ENCODE results near the gene ST3GAL3. TPM values are rescaled to one million over a fixed set of nuclear protein-coding genes. Genes with fewer than 3 reads are reported as not detected.
A peak's percentile ranks its signal among the peaks of the same experiment; 100 is the strongest.

ST3GAL3 gene
- total RNA-seq, 6 experiments from 2014 or later: 6.4 to 14.2 (median 12.0) TPM

GRCh38 chr1:43664369-43664768 lies 43.0 kb upstream of the ST3GAL3 start:
- Histone ChIP-seq H3K4me3 (no peak overlapping the region), H3K27ac (no peak overlapping the region), H3K4me1 (no peaks in the 10 kb centered on the region), H3K27me3 (no peaks in the 10 kb centered on the region), H3K9me3 (no peaks in the 10 kb centered on the region), H3K36me3 (peaks cover 17 to 99% (median 62%) of the 10 kb centered on the region in 4 donors)
- DNase-seq (no peak), ATAC-seq (no peak)
- 69% methylated on average over 3 of the region's 4 CpGs for WGBS (ENCODE audit: insufficient coverage, low coverage, low lambda C conversion rate, missing lambda C conversion rate)
- intact Hi-C loops (cut with DNase I): loop anchor here in 1 of 2 donors (10.0 kb wide), 1 partner anchor 140 kb away; no protein-coding TSS in a partner anchor
- no peak for TF ChIP-seq CTCF (IDR thresholded peaks at IDR 0.05)
- no peak for TF ChIP-seq POLR2A (IDR thresholded peaks at IDR 0.05)

- no peak for DNase-seq
- peaks cover 13 to 98% (median 63%) of the 10 kb centered on the region in 4 donors for H3K36me3 ChIP-seq
- no peaks in the 10 kb centered on the region for H3K9me3 ChIP-seq
- H3K27ac ChIP-seq: no peak overlapping the region
- TF ChIP-seq POLR2A (IDR thresholded peaks at IDR 0.05): no peak
- no peak for TF ChIP-seq CTCF (IDR thresholded peaks at IDR 0.05)
- H3K4me3 ChIP-seq: no peak overlapping the region
- no peaks in the 10 kb centered on the region for H3K4me1 ChIP-seq
- no peak for ATAC-seq
- no peaks in the 10 kb centered on the region for H3K27me3 ChIP-seq
- intact Hi-C loops (cut with DNase I): loop anchor here in 1 of 2 donors (10.0 kb wide), 1 partner anchor 142 kb away; no protein-coding TSS in a partner anchor
These were observed 40.7 kb upstream of the ST3GAL3 start for GRCh38 chr1:43666608-43667007.

- DNase-seq: no peak
- TF ChIP-seq CTCF (IDR thresholded peaks at IDR 0.05): no peak
- no peak for TF ChIP-seq POLR2A (IDR thresholded peaks at IDR 0.05)
- H3K4me3 ChIP-seq: no peak overlapping the region
- H3K4me1 ChIP-seq: no peaks in the 10 kb centered on the region
- peaks cover 0 to 97% (median 55%) of the 10 kb centered on the region in 4 donors for H3K36me3 ChIP-seq
- H3K27ac ChIP-seq: no peak overlapping the region
- intact Hi-C loops (cut with DNase I): loop anchor here in 1 of 2 donors (10.0 kb wide), 1 partner anchor 144 kb away; no protein-coding TSS in a partner anchor
- ATAC-seq: no peak
- WGBS (ENCODE audit: insufficient coverage, low coverage, low lambda C conversion rate, missing lambda C conversion rate): 93% methylated on average over 6 of the region's 7 CpGs
- H3K27me3 ChIP-seq: no peaks in the 10 kb centered on the region
- no peaks in the 10 kb centered on the region for H3K9me3 ChIP-seq
These were observed 38.4 kb upstream of the ST3GAL3 start for GRCh38 chr1:43668956-43669355.

- 97% methylated on average over 4 of the region's 5 CpGs for WGBS (ENCODE audit: insufficient coverage, low coverage, low lambda C conversion rate, missing lambda C conversion rate)
- DNase-seq (no peak), ATAC-seq (no peak)
- intact Hi-C loops (cut with DNase I): loop anchor here in 1 of 2 donors (10.0 kb wide), 1 partner anchor 145 kb away; no protein-coding TSS in a partner anchor
- Histone ChIP-seq H3K4me1 (no peaks in the 10 kb centered on the region), H3K4me3 (no peak overlapping the region), H3K27ac (no peak overlapping the region), H3K9me3 (no peaks in the 10 kb centered on the region), H3K27me3 (no peaks in the 10 kb centered on the region), H3K36me3 (peaks cover 0 to 97% (median 51%) of the 10 kb centered on the region in 4 donors)
- TF ChIP-seq CTCF (IDR thresholded peaks at IDR 0.05): no peak
- no peak for TF ChIP-seq POLR2A (IDR thresholded peaks at IDR 0.05)
These were observed 37.5 kb upstream of the ST3GAL3 start for GRCh38 chr1:43669878-43670277.

- TF ChIP-seq CTCF (IDR thresholded peaks at IDR 0.05): peak in 2 of 4 donors; percentile 20 to 32
- no peak for TF ChIP-seq POLR2A (IDR thresholded peaks at IDR 0.05)
- H3K4me3 ChIP-seq: no peak overlapping the region
- no peak overlapping the region for H3K27ac ChIP-seq
- intact Hi-C loops (cut with DNase I): no loop called here
- no peaks in the 10 kb centered on the region for H3K9me3 ChIP-seq
- H3K27me3 ChIP-seq: no peaks in the 10 kb centered on the region
- peaks cover 0 to 90% (median 42%) of the 10 kb centered on the region in 4 donors for H3K36me3 ChIP-seq
- H3K4me1 ChIP-seq: no peaks in the 10 kb centered on the region
- ATAC-seq: peak; percentile 74 to 99 (median 91)
- DNase-seq: peak; percentile 43 to 81 (median 72)
- WGBS (ENCODE audit: insufficient coverage, low coverage, low lambda C conversion rate, missing lambda C conversion rate): 75% methylated on average over 2 of the region's 2 CpGs
These were observed 36.1 kb upstream of the ST3GAL3 start for GRCh38 chr1:43671193-43671592.

Data from right lobe of liver (tissue), 6 donors.